WTC11 (cell line): ENCODE measurements around the gene SYNM. TPM values are rescaled to one million over a fixed set of nuclear protein-coding genes. Genes with fewer than 3 reads are reported as not detected.

Experiments
- ATAC-seq: fragments of 200-7000 bp; cut with Tn5 transposase; 2 replicates; pipeline ENCODE4 v1.10.0; 2021; ENCODE audit warnings: mild to moderate bottlenecking, moderate library complexity
- CTCF ChIA-PET: fragments of 300-600 bp; sonication (Branson Sonifier 250); formaldehyde crosslinking; loops from one replicate; lab custom pipeline; 2021; ENCODE audit warnings: antibody characterized with exemption; lab: Charles Lee
- POLR2A ChIA-PET: fragments of 350-600 bp; sonication (Branson Sonifier 250); formaldehyde crosslinking; loops from one replicate; lab custom pipeline; 2021; ENCODE audit warnings: antibody characterized with exemption; lab: Charles Lee
- DNase-seq: peaks from one replicate; pipeline ENCODE4 v3.0.0; 2021; ENCODE audit warnings: low spot score
- H3K27ac Mint-ChIP-seq: 2 replicates; pipeline ENCODE4 v1.8.0; 2021; ENCODE audit warnings: mixed read lengths
- H3K27me3 Mint-ChIP-seq: 2 replicates; pipeline ENCODE4 v1.8.0; 2021; ENCODE audit warnings: low read depth, mild to moderate bottlenecking, moderate library complexity, mixed read lengths
- H3K36me3 Mint-ChIP-seq: 2 replicates; pipeline ENCODE4 v1.8.0; 2021; ENCODE audit warnings: mixed read lengths
- H3K4me1 Mint-ChIP-seq: 2 replicates; pipeline ENCODE4 v1.8.0; 2022; ENCODE audit warnings: mixed read lengths
- H3K4me3 Mint-ChIP-seq: 2 replicates; pipeline ENCODE4 v1.8.0; 2021; ENCODE audit warnings: mild to moderate bottlenecking, moderate library complexity, mixed read lengths
- H3K9me3 Mint-ChIP-seq: 2 replicates; pipeline ENCODE4 v1.8.0; 2021; ENCODE audit warnings: mixed read lengths
- ARID4B ChIP-seq: sonication (generic); formaldehyde crosslinking; IDR thresholded peaks from 2 replicates; pipeline ENCODE4 v1.8.0; 2023; ENCODE audit warnings: missing genetic modification reagents, mild to moderate bottlenecking, borderline replicate concordance
- CREM ChIP-seq: sonication (generic); formaldehyde crosslinking; IDR thresholded peaks from 2 replicates; pipeline ENCODE4 v1.8.1; 2022; ENCODE audit warnings: mild to moderate bottlenecking, missing genetic modification reagents, moderate library complexity
- GABPB1 ChIP-seq: sonication (generic); formaldehyde crosslinking; IDR thresholded peaks from 2 replicates; pipeline ENCODE4 v1.8.1; 2023; ENCODE audit warnings: mild to moderate bottlenecking, missing genetic modification reagents
- GTF2I ChIP-seq: fragments of 250-450 bp; sonication (Bioruptor Pico); conservative IDR thresholded peaks from 2 replicates; pipeline ENCODE4 v1.4.0; 2021; ENCODE audit warnings: mild to moderate bottlenecking
- MXD4 ChIP-seq: fragments of 250-450 bp; sonication (Bioruptor Pico); IDR thresholded peaks from 2 replicates; pipeline ENCODE4 v1.8.0; 2021; ENCODE audit warnings: mild to moderate bottlenecking, moderate library complexity, borderline replicate concordance
- PRDM15 ChIP-seq: sonication (generic); formaldehyde crosslinking; IDR thresholded peaks from 2 replicates; pipeline ENCODE4 v1.8.0; 2022; ENCODE audit warnings: missing genetic modification reagents
- SMAD3 ChIP-seq: sonication (generic); formaldehyde crosslinking; IDR thresholded peaks from 2 replicates; pipeline ENCODE4 v1.8.0; 2022; ENCODE audit warnings: missing genetic modification reagents, mild to moderate bottlenecking, borderline replicate concordance
- TEAD1 ChIP-seq: sonication (generic); formaldehyde crosslinking; IDR thresholded peaks from 2 replicates; pipeline ENCODE4 v1.8.0; 2022; ENCODE audit warnings: mild to moderate bottlenecking, missing genetic modification reagents
- TP53 ChIP-seq: sonication (generic); formaldehyde crosslinking; IDR thresholded peaks from 2 replicates; pipeline ENCODE4 v1.8.1; 2023; ENCODE audit warnings: mild to moderate bottlenecking, missing genetic modification reagents
- ZBTB43 ChIP-seq: sonication (generic); formaldehyde crosslinking; IDR thresholded peaks from 2 replicates; pipeline ENCODE4 v1.8.1; 2023; ENCODE audit warnings: mild to moderate bottlenecking, missing genetic modification reagents
- ZNF263 ChIP-seq: sonication (generic); formaldehyde crosslinking; IDR thresholded peaks from 2 replicates; pipeline ENCODE4 v1.8.1; 2022; ENCODE audit warnings: low read depth, mild to moderate bottlenecking, moderate library complexity, missing genetic modification reagents
- total RNA-seq: library from RNA; stranded (reverse); gene quantifications from 3 replicates; pipeline ENCODE4 v1.2.3, GENCODE V29; 2021
- TF ChIP-seq, protein P1 (sequence below): sonication (generic); formaldehyde crosslinking; IDR thresholded peaks from 2 replicates; pipeline ENCODE4 v1.8.0; 2022; ENCODE audit warnings: mild to moderate bottlenecking, missing genetic modification reagents
- TF ChIP-seq, protein P2 (sequence below): sonication (generic); formaldehyde crosslinking; IDR thresholded peaks from 2 replicates; pipeline ENCODE4 v1.8.1; 2023; ENCODE audit warnings: mild to moderate bottlenecking, missing genetic modification reagents, moderate library complexity
- TF ChIP-seq, protein P3 (sequence below): fragments of 250-450 bp; sonication (Bioruptor Pico); IDR thresholded peaks from 2 replicates; pipeline ENCODE4 v1.8.0; 2021; ENCODE audit warnings: mild to moderate bottlenecking
- TF ChIP-seq, protein P4 (sequence below): sonication (generic); formaldehyde crosslinking; IDR thresholded peaks from 2 replicates; pipeline ENCODE4 v1.8.1; 2022; ENCODE audit warnings: low read depth, mild to moderate bottlenecking, moderate library complexity, missing genetic modification reagents, borderline replicate concordance

Gene SYNM
- total RNA-seq, 1 experiment from 2014 or later: 2.2 TPM

DNA sequence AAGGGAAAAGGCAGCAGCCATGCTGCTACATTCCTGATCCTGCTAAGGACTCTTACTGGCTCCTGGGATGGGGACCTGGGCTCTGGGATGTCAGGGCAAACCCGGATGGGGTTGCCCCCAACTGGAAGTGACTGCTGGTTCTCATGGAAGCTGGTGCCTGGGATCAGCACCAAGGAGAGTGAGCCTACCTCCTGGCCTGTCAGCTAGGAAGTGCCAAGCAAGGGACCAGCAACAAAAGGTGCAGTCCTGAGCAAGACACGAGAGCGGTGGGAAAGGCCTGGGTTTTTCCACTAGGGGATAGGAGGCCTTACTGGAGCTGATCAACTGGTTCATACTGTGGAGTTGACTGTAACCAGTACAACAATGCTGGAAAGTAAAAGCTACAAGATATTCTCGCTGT is 47.9 kb upstream of the SYNM start:
- POLR2A ChIA-PET: no interaction called here
- ATAC-seq: peak; percentile 7
- no peaks in the 10 kb centered on the region for H3K36me3 Mint-ChIP-seq
- no peak overlapping the region for H3K27ac Mint-ChIP-seq
- H3K9me3 Mint-ChIP-seq: no peaks in the 10 kb centered on the region
- H3K4me3 Mint-ChIP-seq: no peak overlapping the region
- H3K27me3 Mint-ChIP-seq: peaks cover 25% of the 10 kb centered on the region
- peak; percentile 20 for DNase-seq
- CTCF ChIA-PET: interaction anchor here (0.9 to 1.3 kb wide), 4 partner anchors 16 to 538 kb away, joined by 3 to 4 read pairs (median 4); no protein-coding TSS in a partner anchor
- 0 out of 2 replicates have a peak, but pooled peaks have one; percentile 13 for TF ChIP-seq PRDM15 (CRISPR knock-in tag)
- TF ChIP-seq, protein P1, sequence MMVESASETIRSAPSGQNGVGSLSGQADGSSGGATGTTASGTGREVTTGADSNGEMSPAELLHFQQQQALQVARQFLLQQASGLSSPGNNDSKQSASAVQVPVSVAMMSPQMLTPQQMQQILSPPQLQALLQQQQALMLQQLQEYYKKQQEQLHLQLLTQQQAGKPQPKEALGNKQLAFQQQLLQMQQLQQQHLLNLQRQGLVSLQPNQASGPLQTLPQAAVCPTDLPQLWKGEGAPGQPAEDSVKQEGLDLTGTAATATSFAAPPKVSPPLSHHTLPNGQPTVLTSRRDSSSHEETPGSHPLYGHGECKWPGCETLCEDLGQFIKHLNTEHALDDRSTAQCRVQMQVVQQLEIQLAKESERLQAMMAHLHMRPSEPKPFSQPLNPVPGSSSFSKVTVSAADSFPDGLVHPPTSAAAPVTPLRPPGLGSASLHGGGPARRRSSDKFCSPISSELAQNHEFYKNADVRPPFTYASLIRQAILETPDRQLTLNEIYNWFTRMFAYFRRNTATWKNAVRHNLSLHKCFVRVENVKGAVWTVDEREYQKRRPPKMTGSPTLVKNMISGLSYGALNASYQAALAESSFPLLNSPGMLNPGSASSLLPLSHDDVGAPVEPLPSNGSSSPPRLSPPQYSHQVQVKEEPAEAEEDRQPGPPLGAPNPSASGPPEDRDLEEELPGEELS (CRISPR knock-in tag): no peak
- peaks cover 3% of the 10 kb centered on the region; the same call in 1 of the 2 replicates for H3K4me1 Mint-ChIP-seq

DNA sequence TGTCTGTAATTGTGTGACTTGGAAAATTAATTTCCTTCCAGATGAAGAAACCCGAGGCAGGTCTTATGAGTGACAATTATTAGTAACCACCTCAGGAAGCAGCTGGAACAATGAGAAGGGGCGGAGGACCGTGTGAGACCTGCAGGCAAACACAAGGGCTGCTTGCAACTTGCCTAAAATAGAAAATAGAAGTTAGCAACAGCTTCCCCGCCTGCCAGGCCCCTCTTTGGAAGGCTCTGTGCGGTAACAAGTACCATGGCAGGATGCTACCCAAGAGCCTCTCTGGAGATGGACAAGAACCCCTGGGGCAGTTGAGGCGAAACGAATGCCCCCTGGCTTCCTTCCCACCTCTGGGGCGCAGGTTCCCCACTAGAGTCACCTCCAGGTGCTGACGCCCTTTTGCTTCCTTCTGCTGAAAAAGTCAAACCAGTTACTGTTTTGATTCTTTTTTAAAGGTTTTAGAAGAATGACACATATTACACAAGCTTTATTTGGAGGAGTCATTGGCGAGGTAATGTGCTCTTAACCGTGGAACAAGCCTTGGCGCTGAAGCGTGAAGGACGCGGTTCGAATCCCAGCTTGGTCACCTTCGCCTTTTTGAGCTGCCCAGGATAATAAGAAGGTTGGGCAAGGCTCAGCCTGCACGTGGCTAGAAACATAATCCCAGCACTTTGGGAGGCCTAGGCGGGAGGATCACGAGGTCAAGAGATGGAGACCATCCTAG is 47.0 kb upstream of the SYNM start:
- ChIA-PET CTCF (interaction anchor here (0.6 to 1.7 kb wide), 15 partner anchors 12 to 630 kb away, joined by 3 to 10 read pairs (median 4); no protein-coding TSS in a partner anchor), POLR2A (interaction anchor here (0.6 kb wide), 1 partner anchor 92 kb away, joined by 3 read pairs; no protein-coding TSS in a partner anchor)
- DNase-seq (no peak), ATAC-seq (no peak)
- no peaks in the 10 kb centered on the region for H3K9me3 Mint-ChIP-seq
- peak overlapping the region; percentile 73 for H3K4me3 Mint-ChIP-seq
- H3K36me3 Mint-ChIP-seq: no peaks in the 10 kb centered on the region
- H3K4me1 Mint-ChIP-seq: peaks cover 3% of the 10 kb centered on the region; the same call in 1 of the 2 replicates
- TF ChIP-seq, protein P2, sequence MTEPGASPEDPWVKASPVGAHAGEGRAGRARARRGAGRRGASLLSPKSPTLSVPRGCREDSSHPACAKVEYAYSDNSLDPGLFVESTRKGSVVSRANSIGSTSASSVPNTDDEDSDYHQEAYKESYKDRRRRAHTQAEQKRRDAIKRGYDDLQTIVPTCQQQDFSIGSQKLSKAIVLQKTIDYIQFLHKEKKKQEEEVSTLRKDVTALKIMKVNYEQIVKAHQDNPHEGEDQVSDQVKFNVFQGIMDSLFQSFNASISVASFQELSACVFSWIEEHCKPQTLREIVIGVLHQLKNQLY (CRISPR knock-in tag): no peak
- TF ChIP-seq, protein P3, sequence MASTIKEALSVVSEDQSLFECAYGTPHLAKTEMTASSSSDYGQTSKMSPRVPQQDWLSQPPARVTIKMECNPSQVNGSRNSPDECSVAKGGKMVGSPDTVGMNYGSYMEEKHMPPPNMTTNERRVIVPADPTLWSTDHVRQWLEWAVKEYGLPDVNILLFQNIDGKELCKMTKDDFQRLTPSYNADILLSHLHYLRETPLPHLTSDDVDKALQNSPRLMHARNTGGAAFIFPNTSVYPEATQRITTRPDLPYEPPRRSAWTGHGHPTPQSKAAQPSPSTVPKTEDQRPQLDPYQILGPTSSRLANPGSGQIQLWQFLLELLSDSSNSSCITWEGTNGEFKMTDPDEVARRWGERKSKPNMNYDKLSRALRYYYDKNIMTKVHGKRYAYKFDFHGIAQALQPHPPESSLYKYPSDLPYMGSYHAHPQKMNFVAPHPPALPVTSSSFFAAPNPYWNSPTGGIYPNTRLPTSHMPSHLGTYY (CRISPR knock-in tag): no peak
- TF ChIP-seq GTF2I (no peak), ARID4B (CRISPR knock-in tag) (no peak), TP53 (CRISPR knock-in tag) (no peak), ZBTB43 (CRISPR knock-in tag) (no peak), TEAD1 (no peak), ZNF263 (CRISPR knock-in tag) (no peak), SMAD3 (CRISPR knock-in tag) (no peak), MXD4 (CRISPR knock-in tag) (no peak), CREM (CRISPR knock-in tag) (no peak), GABPB1 (no peak)
- TF ChIP-seq, protein P4, sequence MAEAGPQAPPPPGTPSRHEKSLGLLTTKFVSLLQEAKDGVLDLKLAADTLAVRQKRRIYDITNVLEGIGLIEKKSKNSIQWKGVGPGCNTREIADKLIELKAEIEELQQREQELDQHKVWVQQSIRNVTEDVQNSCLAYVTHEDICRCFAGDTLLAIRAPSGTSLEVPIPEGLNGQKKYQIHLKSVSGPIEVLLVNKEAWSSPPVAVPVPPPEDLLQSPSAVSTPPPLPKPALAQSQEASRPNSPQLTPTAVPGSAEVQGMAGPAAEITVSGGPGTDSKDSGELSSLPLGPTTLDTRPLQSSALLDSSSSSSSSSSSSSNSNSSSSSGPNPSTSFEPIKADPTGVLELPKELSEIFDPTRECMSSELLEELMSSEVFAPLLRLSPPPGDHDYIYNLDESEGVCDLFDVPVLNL (CRISPR knock-in tag): no peak
- H3K27me3 Mint-ChIP-seq: peaks cover 25% of the 10 kb centered on the region
- H3K27ac Mint-ChIP-seq: no peak overlapping the region
